OCI-LY1 (cell line): Measurements from ENCODE around the gene CARD11.

ENCODE experiments used
- H2AFZ ChIP-seq: fragments of 200-600 bp; sonication (generic), shearing (Covaris generic); 2 replicates; pipeline ENCODE4 v1.6.0; 2014; ENCODE audit warnings: antibody characterized with exemption, mild to moderate bottlenecking, low read length
- H3F3A ChIP-seq: fragments of 200-600 bp; sonication (generic), shearing (Covaris generic); 2 replicates; pipeline ENCODE4 v1.6.0; 2014; ENCODE audit warnings: mild to moderate bottlenecking, antibody characterized with exemption, low read length, moderate library complexity; ENCODE audit not compliant: insufficient read depth
- H3K27ac ChIP-seq: fragments of 200-600 bp; sonication (generic); 2 replicates; pipeline ENCODE4 v1.5.1; 2014; ENCODE audit warnings: low read length, mixed run types, mild to moderate bottlenecking, low read depth; ENCODE audit not compliant: poor library complexity, severe bottlenecking
- H3K27me3 ChIP-seq: fragments of 200-600 bp; sonication (generic); 2 replicates; pipeline ENCODE4 v1.6.0; 2014; ENCODE audit warnings: antibody characterized with exemption, mild to moderate bottlenecking, low read length, moderate library complexity; ENCODE audit not compliant: insufficient read depth
- H3K36me3 ChIP-seq: fragments of 200-600 bp; sonication (generic); 2 replicates; pipeline ENCODE4 v1.6.1; 2014; ENCODE audit warnings: mild to moderate bottlenecking, antibody characterized with exemption, low read length, moderate library complexity, mixed read lengths; ENCODE audit not compliant: insufficient read depth
- H3K4me1 ChIP-seq: fragments of 200-600 bp; sonication (generic); 2 replicates; pipeline ENCODE4 v1.5.1; 2014; ENCODE audit warnings: mild to moderate bottlenecking, low read length, moderate library complexity; ENCODE audit not compliant: insufficient read depth, severe bottlenecking
- H3K4me2 ChIP-seq: fragments of 200-600 bp; sonication (generic), shearing (Covaris generic); 2 replicates; pipeline ENCODE4 v1.6.1; 2014; ENCODE audit warnings: low read length
- H3K4me3 ChIP-seq: fragments of 200-600 bp; sonication (generic); 2 replicates; pipeline ENCODE4 v1.5.1; 2014; ENCODE audit warnings: low read length, low read depth, mild to moderate bottlenecking, mixed read lengths; ENCODE audit not compliant: poor library complexity, severe bottlenecking
- H3K79me2 ChIP-seq: fragments of 200-600 bp; shearing (Covaris generic); 2 replicates; pipeline ENCODE4 v1.6.1; 2016; ENCODE audit warnings: mixed run types, low read length, mixed read lengths; ENCODE audit not compliant: insufficient read depth
- H3K9ac ChIP-seq: fragments of 200-600 bp; sonication (generic), shearing (Covaris generic); 2 replicates; pipeline ENCODE4 v1.6.1; 2014; ENCODE audit warnings: mild to moderate bottlenecking, low read length, mixed read lengths
- H3K9me2 ChIP-seq: fragments of 200-600 bp; sonication (generic), shearing (Covaris generic); 2 replicates; pipeline ENCODE4 v1.6.1; 2014; ENCODE audit warnings: low read depth, mild to moderate bottlenecking, low read length, mixed read lengths
- H3K9me3 ChIP-seq: fragments of 200-600 bp; shearing (Covaris generic); 2 replicates; pipeline ENCODE4 v1.6.1; 2014; ENCODE audit warnings: low read length, mixed read lengths
- H4K20me1 ChIP-seq: fragments of 200-600 bp; sonication (generic), shearing (Covaris generic); 2 replicates; pipeline ENCODE4 v1.6.0; 2016; ENCODE audit warnings: mild to moderate bottlenecking, low read length; ENCODE audit not compliant: insufficient read depth
- CTCF ChIP-seq: fragments of 200-600 bp; sonication (generic), shearing (Covaris generic); IDR thresholded peaks from 2 replicates; pipeline ENCODE4 v1.5.1; 2017; ENCODE audit warnings: mild to moderate bottlenecking, antibody characterized with exemption, low read length, moderate library complexity, mixed read lengths
- EZH2 ChIP-seq: fragments of 200-600 bp; sonication (generic), shearing (Covaris generic); IDR thresholded peaks from 2 replicates; pipeline ENCODE4 v1.8.0; 2017; ENCODE audit warnings: borderline replicate concordance, mixed run types, mild to moderate bottlenecking, antibody characterized with exemption, low read length, moderate library complexity, mixed read lengths

Gene CARD11

GRCh38 chr7:2905027-2905426 is 138.6 kb downstream of the CARD11 start:
- no peaks in the 10 kb centered on the region for H3K27me3 ChIP-seq
- H3F3A ChIP-seq = no peaks in the 10 kb centered on the region
- peaks cover 36% of the 10 kb centered on the region for H3K36me3 ChIP-seq
- H3K4me2 ChIP-seq = no peak overlapping the region
- no peaks in the 10 kb centered on the region for H3K79me2 ChIP-seq
- H3K9me2 ChIP-seq = no peaks in the 10 kb centered on the region
- H2AFZ ChIP-seq = no peak overlapping the region
- no peaks in the 10 kb centered on the region for H4K20me1 ChIP-seq
- H3K9me3 ChIP-seq = no peaks in the 10 kb centered on the region
- H3K27ac ChIP-seq = peak overlapping the region; percentile 81
- no peak overlapping the region for H3K4me3 ChIP-seq
- TF ChIP-seq CTCF (no peak), EZH2 (no peak)
- H3K9ac ChIP-seq = no peak overlapping the region
- H3K4me1 ChIP-seq = peaks cover 43% of the 10 kb centered on the region

- H3K9ac ChIP-seq = peak overlapping the region; percentile 42
- no peak overlapping the region for H2AFZ ChIP-seq
- H3K27ac ChIP-seq = peak overlapping the region; percentile 81
- H3K9me3 ChIP-seq = no peaks in the 10 kb centered on the region
- H3K36me3 ChIP-seq = peaks cover 31% of the 10 kb centered on the region
- H3K9me2 ChIP-seq = no peaks in the 10 kb centered on the region
- peaks cover 38% of the 10 kb centered on the region for H3K4me1 ChIP-seq
- H3K27me3 ChIP-seq = no peaks in the 10 kb centered on the region
- H3K4me2 ChIP-seq = peak overlapping the region; percentile 7; the same call in 1 of the 2 replicates
- H3K79me2 ChIP-seq = no peaks in the 10 kb centered on the region
- H3F3A ChIP-seq = no peaks in the 10 kb centered on the region
- TF ChIP-seq CTCF = no peak
- no peak for TF ChIP-seq EZH2
- H3K4me3 ChIP-seq = no peak overlapping the region
- H4K20me1 ChIP-seq = no peaks in the 10 kb centered on the region
Observed at GRCh38 chr7:2904202-2904601, 139.5 kb downstream of the CARD11 start.

- Histone ChIP-seq H3K9ac (peak overlapping the region; percentile 42), H3K36me3 (peaks cover 31% of the 10 kb centered on the region), H3K4me2 (peak overlapping the region; percentile 18), H3K27ac (peak overlapping the region; percentile 81), H3K9me2 (no peaks in the 10 kb centered on the region), H3K27me3 (no peaks in the 10 kb centered on the region), H3K79me2 (no peaks in the 10 kb centered on the region), H4K20me1 (no peaks in the 10 kb centered on the region), H3F3A (no peaks in the 10 kb centered on the region), H3K9me3 (no peaks in the 10 kb centered on the region), H3K4me1 (peaks cover 33% of the 10 kb centered on the region), H3K4me3 (no peak overlapping the region), H2AFZ (no peak overlapping the region)
- TF ChIP-seq EZH2 (no peak), CTCF (no peak)
Observed at GRCh38 chr7:2903682-2904162, 139.9 kb downstream of the CARD11 start.
